Left renal cortex interstitium (tissue), 4 donors: ENCODE measurements around the gene GFOD2. TPM values are rescaled to one million over a fixed set of nuclear protein-coding genes. Genes with fewer than 3 reads are reported as not detected.
A peak's percentile ranks its signal among the peaks of the same experiment; 100 is the strongest.

Experiments
- DNase-seq, 4 donors: peaks; one replicate each; pipeline ENCODE4 v3.0.0-alpha.2; 2013; ENCODE audit warnings: low read depth in 4 of 4, low spot score in 2 of 4, missing footprints in 1 of 4
- polyA plus RNA-seq, 4 donors: library from polyadenylated mRNA; unstranded; fragments of 120-200 nt; gene quantifications; one replicate each; pipeline ENCODE4 v1.2.1, GENCODE V29; 2013; ENCODE audit not compliant: insufficient read length in 4 of 4

The GFOD2 gene
- polyA plus RNA-seq, 4 donors: 18.7 to 25.6 (median 23.7) TPM

GRCh38 chr16:67673712-67674580, 45.2 kb downstream of the GFOD2 start:
- DNase-seq: no peak

GRCh38 chr16:67672739-67673662, 46.1 kb downstream of the GFOD2 start:
- DNase-seq: no peak

GRCh38 chr16:67672306-67672705, 46.8 kb downstream of the GFOD2 start:
- no peak for DNase-seq

GRCh38 chr16:67669499-67670101, 49.5 kb downstream of the GFOD2 start:
- DNase-seq: no peak

GRCh38 chr16:67668495-67669157, 50.5 kb downstream of the GFOD2 start:
- no peak for DNase-seq

- DNase-seq: peak in 3 of 4 donors; percentile 67 to 84 (median 68)
These were observed 51.2 kb downstream of the GFOD2 start for GRCh38 chr16:67667817-67668494.

GRCh38 chr16:67667453-67667816, 51.7 kb downstream of the GFOD2 start:
- DNase-seq: no peak

GRCh38 chr16:67666559-67667452, 52.3 kb downstream of the GFOD2 start, which contains the start of the genes C16orf86 and ENKD1:
Gene C16orf86, plus strand, starts transcription at chr16:67666814. Its CDS starts 157 bp downstream, at chr16:67666971.
Gene ENKD1, minus strand, starts transcription at chr16:67666750. Its CDS starts 308 bp downstream, at chr16:67666442.
- peak in 1 of 4 donors; percentile 63 for DNase-seq

- DNase-seq: no peak
These were observed 53.0 kb downstream of the GFOD2 start for GRCh38 chr16:67666032-67666551.

GRCh38 chr16:67665598-67665997, 53.5 kb downstream of the GFOD2 start:
- no peak for DNase-seq

- DNase-seq: no peak
These were observed 54.2 kb downstream of the GFOD2 start for GRCh38 chr16:67664871-67665270.

- no peak for DNase-seq
These were observed 54.9 kb downstream of the GFOD2 start for GRCh38 chr16:67664258-67664657.

GRCh38 chr16:67663877-67664222, 55.3 kb downstream of the GFOD2 start:
- no peak for DNase-seq

- no peak for DNase-seq
These were observed 55.8 kb downstream of the GFOD2 start for GRCh38 chr16:67663151-67663876.

GRCh38 chr16:67662653-67663010, 56.5 kb downstream of the GFOD2 start:
- DNase-seq: no peak

- DNase-seq: no peak
These were observed 57.0 kb downstream of the GFOD2 start for GRCh38 chr16:67661886-67662652.

GRCh38 chr16:67661101-67661761, 57.9 kb downstream of the GFOD2 start:
- DNase-seq: peak in 1 of 4 donors; percentile 48
